ENCODE results near the gene TBC1D22A. TPM values are rescaled to one million over a fixed set of nuclear protein-coding genes. Genes with fewer than 3 reads are reported as not detected.

The TBC1D22A gene
- total and polyA plus RNA-seq, 2 donors, result 11.8 to 25.7 TPM

GRCh38 chr22:47156352-47157092 lies 394.1 kb downstream of the TBC1D22A start:
- WGBS, result 96% methylated on average over 25 of the region's 25 CpGs

GRCh38 chr22:47157093-47157420 lies 394.6 kb downstream of the TBC1D22A start:
- 90% methylated on average over 15 of the region's 15 CpGs for WGBS

More at GRCh38 chr22:47156352-47157092, 394.1 kb downstream of the TBC1D22A start:
- peaks cover 5 to 10% of the 10 kb centered on the region in 2 donors for H3K36me3 ChIP-seq (ENCODE audit: control insufficient read depth in 2 of 2, insufficient read depth in 2 of 2, low read length in 1 of 2)
- H3K4me1 ChIP-seq (ENCODE audit: control insufficient read depth in 2 of 2, insufficient read depth in 2 of 2, low read length in 2 of 2), result peaks cover 0 to 43% of the 10 kb centered on the region in 2 donors
- H3K4me3 ChIP-seq (ENCODE audit: low read length in 2 of 2), result no peak overlapping the region
- no peak for DNase-seq (ENCODE audit: low read depth in 6 of 9, low spot score in 9 of 9)
- H3K27ac ChIP-seq (ENCODE audit: low read depth in 1 of 2, low read length in 1 of 2), result no peak overlapping the region
- peaks cover 0 to 5% of the 10 kb centered on the region in 2 donors for H3K9me3 ChIP-seq (ENCODE audit: control insufficient read depth in 2 of 2, insufficient read depth in 1 of 2, low read length in 1 of 2)
- no peaks in the 10 kb centered on the region for H3K27me3 ChIP-seq (ENCODE audit: control insufficient read depth in 2 of 2, insufficient read depth in 1 of 2, low read length in 1 of 2)

GRCh38 chr22:47157486-47158270 lies 395.2 kb downstream of the TBC1D22A start:
- peaks cover 5 to 10% of the 10 kb centered on the region in 2 donors for H3K36me3 ChIP-seq (ENCODE audit: control insufficient read depth in 2 of 2, insufficient read depth in 2 of 2, low read length in 1 of 2)
- WGBS, result 97% methylated on average over 37 of the region's 37 CpGs
- H3K9me3 ChIP-seq (ENCODE audit: control insufficient read depth in 2 of 2, insufficient read depth in 1 of 2, low read length in 1 of 2), result peaks cover 0 to 4% of the 10 kb centered on the region in 2 donors
- DNase-seq (ENCODE audit: low read depth in 6 of 9, low spot score in 9 of 9), result no peak
- H3K27ac ChIP-seq (ENCODE audit: low read depth in 1 of 2, low read length in 1 of 2), result no peak overlapping the region
- H3K27me3 ChIP-seq (ENCODE audit: control insufficient read depth in 2 of 2, insufficient read depth in 1 of 2, low read length in 1 of 2), result no peaks in the 10 kb centered on the region
- H3K4me1 ChIP-seq (ENCODE audit: control insufficient read depth in 2 of 2, insufficient read depth in 2 of 2, low read length in 2 of 2), result peaks cover 0 to 52% of the 10 kb centered on the region in 2 donors
- no peak overlapping the region for H3K4me3 ChIP-seq (ENCODE audit: low read length in 2 of 2)

More at GRCh38 chr22:47157093-47157420, 394.6 kb downstream of the TBC1D22A start:
- H3K27ac ChIP-seq (ENCODE audit: low read depth in 1 of 2, low read length in 1 of 2), result no peak overlapping the region
- no peak for DNase-seq (ENCODE audit: low read depth in 6 of 9, low spot score in 9 of 9)
- H3K27me3 ChIP-seq (ENCODE audit: control insufficient read depth in 2 of 2, insufficient read depth in 1 of 2, low read length in 1 of 2), result no peaks in the 10 kb centered on the region
- H3K9me3 ChIP-seq (ENCODE audit: control insufficient read depth in 2 of 2, insufficient read depth in 1 of 2, low read length in 1 of 2), result peaks cover 0 to 5% of the 10 kb centered on the region in 2 donors
- H3K4me1 ChIP-seq (ENCODE audit: control insufficient read depth in 2 of 2, insufficient read depth in 2 of 2, low read length in 2 of 2), result peaks cover 0 to 47% of the 10 kb centered on the region in 2 donors
- peaks cover 5 to 10% of the 10 kb centered on the region in 2 donors for H3K36me3 ChIP-seq (ENCODE audit: control insufficient read depth in 2 of 2, insufficient read depth in 2 of 2, low read length in 1 of 2)
- H3K4me3 ChIP-seq (ENCODE audit: low read length in 2 of 2), result no peak overlapping the region

- WGBS, result 93% methylated on average over 11 of the region's 11 CpGs
- Histone ChIP-seq H3K36me3 (ENCODE audit: control insufficient read depth in 2 of 2, insufficient read depth in 2 of 2, low read length in 1 of 2) (peaks cover 5 to 10% of the 10 kb centered on the region in 2 donors), H3K4me3 (ENCODE audit: low read length in 2 of 2) (no peak overlapping the region), H3K27ac (ENCODE audit: low read depth in 1 of 2, low read length in 1 of 2) (no peak overlapping the region), H3K9me3 (ENCODE audit: control insufficient read depth in 2 of 2, insufficient read depth in 1 of 2, low read length in 1 of 2) (no peaks in the 10 kb centered on the region), H3K27me3 (ENCODE audit: control insufficient read depth in 2 of 2, insufficient read depth in 1 of 2, low read length in 1 of 2) (no peaks in the 10 kb centered on the region), H3K4me1 (ENCODE audit: control insufficient read depth in 2 of 2, insufficient read depth in 2 of 2, low read length in 2 of 2) (peaks cover 0 to 54% of the 10 kb centered on the region in 2 donors)
- no peak for DNase-seq (ENCODE audit: low read depth in 6 of 9, low spot score in 9 of 9)
These were observed 396.0 kb downstream of the TBC1D22A start for GRCh38 chr22:47158457-47158856.

- Histone ChIP-seq H3K36me3 (ENCODE audit: control insufficient read depth in 2 of 2, insufficient read depth in 2 of 2, low read length in 1 of 2) (peaks cover 5 to 10% of the 10 kb centered on the region in 2 donors), H3K27ac (ENCODE audit: low read depth in 1 of 2, low read length in 1 of 2) (no peak overlapping the region), H3K4me1 (ENCODE audit: control insufficient read depth in 2 of 2, insufficient read depth in 2 of 2, low read length in 2 of 2) (peaks cover 0 to 54% of the 10 kb centered on the region in 2 donors), H3K4me3 (ENCODE audit: low read length in 2 of 2) (no peak overlapping the region), H3K27me3 (ENCODE audit: control insufficient read depth in 2 of 2, insufficient read depth in 1 of 2, low read length in 1 of 2) (no peaks in the 10 kb centered on the region), H3K9me3 (ENCODE audit: control insufficient read depth in 2 of 2, insufficient read depth in 1 of 2, low read length in 1 of 2) (no peaks in the 10 kb centered on the region)
- no peak for DNase-seq (ENCODE audit: low read depth in 6 of 9, low spot score in 9 of 9)
- WGBS, result 98% methylated on average over 4 of the region's 4 CpGs
These were observed 397.1 kb downstream of the TBC1D22A start for GRCh38 chr22:47159592-47159991.

GRCh38 chr22:47160141-47160541 lies 397.7 kb downstream of the TBC1D22A start:
- no peaks in the 10 kb centered on the region for H3K27me3 ChIP-seq (ENCODE audit: control insufficient read depth in 2 of 2, insufficient read depth in 1 of 2, low read length in 1 of 2)
- no peak overlapping the region for H3K27ac ChIP-seq (ENCODE audit: low read depth in 1 of 2, low read length in 1 of 2)
- WGBS, result 98% methylated on average over 18 of the region's 18 CpGs
- H3K9me3 ChIP-seq (ENCODE audit: control insufficient read depth in 2 of 2, insufficient read depth in 1 of 2, low read length in 1 of 2), result peaks cover 0 to 2% of the 10 kb centered on the region in 2 donors
- no peak overlapping the region for H3K4me3 ChIP-seq (ENCODE audit: low read length in 2 of 2)
- DNase-seq (ENCODE audit: low read depth in 6 of 9, low spot score in 9 of 9), result no peak
- peaks cover 5 to 10% of the 10 kb centered on the region in 2 donors for H3K36me3 ChIP-seq (ENCODE audit: control insufficient read depth in 2 of 2, insufficient read depth in 2 of 2, low read length in 1 of 2)
- H3K4me1 ChIP-seq (ENCODE audit: control insufficient read depth in 2 of 2, insufficient read depth in 2 of 2, low read length in 2 of 2), result peaks cover 3 to 60% of the 10 kb centered on the region in 2 donors

GRCh38 chr22:47160781-47161520 lies 398.5 kb downstream of the TBC1D22A start:
- Histone ChIP-seq H3K4me1 (ENCODE audit: control insufficient read depth in 2 of 2, insufficient read depth in 2 of 2, low read length in 2 of 2) (peaks cover 9 to 68% of the 10 kb centered on the region in 2 donors), H3K4me3 (ENCODE audit: low read length in 2 of 2) (no peak overlapping the region), H3K27me3 (ENCODE audit: control insufficient read depth in 2 of 2, insufficient read depth in 1 of 2, low read length in 1 of 2) (no peaks in the 10 kb centered on the region), H3K36me3 (ENCODE audit: control insufficient read depth in 2 of 2, insufficient read depth in 2 of 2, low read length in 1 of 2) (peaks cover 5 to 10% of the 10 kb centered on the region in 2 donors), H3K9me3 (ENCODE audit: control insufficient read depth in 2 of 2, insufficient read depth in 1 of 2, low read length in 1 of 2) (peaks cover 0 to 7% of the 10 kb centered on the region in 2 donors), H3K27ac (ENCODE audit: low read depth in 1 of 2, low read length in 1 of 2) (no peak overlapping the region)
- DNase-seq (ENCODE audit: low read depth in 6 of 9, low spot score in 9 of 9), result no peak
- WGBS, result 87% methylated on average over 15 of the region's 15 CpGs

- 74% methylated on average over 17 of the region's 17 CpGs for WGBS
- H3K36me3 ChIP-seq (ENCODE audit: control insufficient read depth in 2 of 2, insufficient read depth in 2 of 2, low read length in 1 of 2), result peaks cover 5 to 10% of the 10 kb centered on the region in 2 donors
These were observed 399.2 kb downstream of the TBC1D22A start for GRCh38 chr22:47161631-47162030.

More at GRCh38 chr22:47161631-47162030, 399.2 kb downstream of the TBC1D22A start:
- DNase-seq (ENCODE audit: low read depth in 6 of 9, low spot score in 9 of 9), result no peak
- H3K4me3 ChIP-seq (ENCODE audit: low read length in 2 of 2), result no peak overlapping the region
- H3K4me1 ChIP-seq (ENCODE audit: control insufficient read depth in 2 of 2, insufficient read depth in 2 of 2, low read length in 2 of 2), result peaks cover 11 to 73% of the 10 kb centered on the region in 2 donors
- H3K9me3 ChIP-seq (ENCODE audit: control insufficient read depth in 2 of 2, insufficient read depth in 1 of 2, low read length in 1 of 2), result peaks cover 0 to 10% of the 10 kb centered on the region in 2 donors
- no peaks in the 10 kb centered on the region for H3K27me3 ChIP-seq (ENCODE audit: control insufficient read depth in 2 of 2, insufficient read depth in 1 of 2, low read length in 1 of 2)
- H3K27ac ChIP-seq (ENCODE audit: low read depth in 1 of 2, low read length in 1 of 2), result no peak overlapping the region
